Endothelial cell of umbilical vein (primary cell): ENCODE results near the gene PRAMEF12.

Source experiments
- EZH2 ChIP-seq: IDR thresholded peaks from 2 replicates; pipeline ENCODE4 v1.6.1; 2012; ENCODE audit warnings: borderline replicate concordance, low read depth, mild to moderate bottlenecking, moderate library complexity, low read length, inconsistent platforms; ENCODE audit not compliant: severe bottlenecking
- MAX ChIP-seq: IDR thresholded peaks from 2 replicates; pipeline ENCODE4 v1.6.1; 2011; ENCODE audit not compliant: insufficient read depth, insufficient read length
- POLR2A ChIP-seq: IDR thresholded peaks from 2 replicates; pipeline ENCODE4 v1.6.1; 2012; ENCODE audit warnings: low read depth, mild to moderate bottlenecking, control low read depth, low read length
- TF ChIP-seq, protein P1 (sequence below), 2 donors: IDR thresholded peaks; 1 replicate in 1 of 2; 2 replicates in 1 of 2; pipeline ENCODE4 v1.5.1; 2011; ENCODE audit warnings: low read length in 2 of 2, mild to moderate bottlenecking in 2 of 2, moderate library complexity in 2 of 2, control low read depth in 1 of 2, inconsistent platforms in 1 of 2, low read depth in 1 of 2; ENCODE audit not compliant: insufficient read depth in 1 of 2; ENCODE audit errors: extremely low read depth in 1 of 2

DNA sequence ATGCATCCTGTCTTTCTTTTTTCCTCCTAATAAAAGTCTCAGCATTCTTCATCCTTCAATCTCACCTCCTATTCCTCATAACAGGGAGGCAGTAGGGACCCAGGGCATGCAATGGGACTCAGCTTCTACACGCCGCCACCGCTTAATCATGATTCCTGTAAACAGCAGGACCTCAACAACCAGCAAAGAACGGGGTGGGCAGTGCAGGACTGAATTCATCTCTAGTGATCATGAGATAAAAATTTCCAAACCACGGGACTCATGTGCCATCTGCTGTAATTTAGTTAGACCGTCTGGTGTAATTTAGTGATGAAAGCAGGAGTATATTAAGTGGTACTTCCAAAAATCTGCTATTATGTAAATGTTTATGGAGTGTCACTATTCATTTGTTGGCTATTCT lies 5.4 kb downstream of the PRAMEF12 start:
- TF ChIP-seq, protein P1, sequence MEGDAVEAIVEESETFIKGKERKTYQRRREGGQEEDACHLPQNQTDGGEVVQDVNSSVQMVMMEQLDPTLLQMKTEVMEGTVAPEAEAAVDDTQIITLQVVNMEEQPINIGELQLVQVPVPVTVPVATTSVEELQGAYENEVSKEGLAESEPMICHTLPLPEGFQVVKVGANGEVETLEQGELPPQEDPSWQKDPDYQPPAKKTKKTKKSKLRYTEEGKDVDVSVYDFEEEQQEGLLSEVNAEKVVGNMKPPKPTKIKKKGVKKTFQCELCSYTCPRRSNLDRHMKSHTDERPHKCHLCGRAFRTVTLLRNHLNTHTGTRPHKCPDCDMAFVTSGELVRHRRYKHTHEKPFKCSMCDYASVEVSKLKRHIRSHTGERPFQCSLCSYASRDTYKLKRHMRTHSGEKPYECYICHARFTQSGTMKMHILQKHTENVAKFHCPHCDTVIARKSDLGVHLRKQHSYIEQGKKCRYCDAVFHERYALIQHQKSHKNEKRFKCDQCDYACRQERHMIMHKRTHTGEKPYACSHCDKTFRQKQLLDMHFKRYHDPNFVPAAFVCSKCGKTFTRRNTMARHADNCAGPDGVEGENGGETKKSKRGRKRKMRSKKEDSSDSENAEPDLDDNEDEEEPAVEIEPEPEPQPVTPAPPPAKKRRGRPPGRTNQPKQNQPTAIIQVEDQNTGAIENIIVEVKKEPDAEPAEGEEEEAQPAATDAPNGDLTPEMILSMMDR (IDR thresholded peaks at IDR 0.05; ENCODE audit: extremely low read depth in 1 of 2, insufficient read depth in 1 of 2, low read depth in 1 of 2, low read length in 2 of 2), result no peak
- TF ChIP-seq MAX (no peak), EZH2 (no peak), POLR2A (no peak)
